ENCODE measurements around the gene FAM149B1.

The FAM149B1 gene

DNA sequence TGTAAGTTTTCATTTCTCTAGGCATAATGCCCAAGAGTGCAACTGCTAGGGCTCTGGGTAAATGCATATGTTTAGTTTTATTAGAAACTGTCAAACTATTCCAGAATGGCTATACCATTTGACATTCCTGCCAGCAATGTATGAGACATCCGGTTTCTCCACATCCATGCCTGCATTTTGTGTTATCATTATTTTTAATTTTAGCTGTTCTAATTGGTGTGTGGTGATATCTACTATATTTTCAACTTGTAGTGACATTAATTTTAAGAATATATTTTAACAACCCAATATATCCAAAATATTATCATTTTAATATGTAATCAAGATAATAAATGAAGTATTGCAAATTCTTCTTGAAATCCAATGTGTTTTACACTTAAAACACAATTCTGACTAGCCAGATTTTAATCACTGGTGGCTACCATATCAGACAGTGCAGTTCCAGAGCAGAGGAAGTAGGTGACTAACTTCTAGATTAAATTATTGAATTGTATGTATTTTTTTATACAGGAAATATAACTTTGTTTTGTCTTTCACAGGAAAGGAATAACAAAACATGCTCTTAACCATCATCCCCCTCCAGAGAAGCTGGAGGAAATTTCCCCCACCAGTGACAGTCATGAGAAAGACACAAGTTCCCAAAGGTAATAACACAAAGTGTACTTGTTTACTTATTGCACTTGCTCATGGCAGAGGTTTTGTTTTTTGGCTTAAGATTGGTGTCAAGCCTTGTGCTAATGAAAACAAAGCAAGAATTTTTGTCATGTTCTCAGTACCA is 6.4 kb downstream of the FAM149B1 start:
- no peak for DNase-seq (ENCODE audit: low read depth in 3 of 3)

DNA sequence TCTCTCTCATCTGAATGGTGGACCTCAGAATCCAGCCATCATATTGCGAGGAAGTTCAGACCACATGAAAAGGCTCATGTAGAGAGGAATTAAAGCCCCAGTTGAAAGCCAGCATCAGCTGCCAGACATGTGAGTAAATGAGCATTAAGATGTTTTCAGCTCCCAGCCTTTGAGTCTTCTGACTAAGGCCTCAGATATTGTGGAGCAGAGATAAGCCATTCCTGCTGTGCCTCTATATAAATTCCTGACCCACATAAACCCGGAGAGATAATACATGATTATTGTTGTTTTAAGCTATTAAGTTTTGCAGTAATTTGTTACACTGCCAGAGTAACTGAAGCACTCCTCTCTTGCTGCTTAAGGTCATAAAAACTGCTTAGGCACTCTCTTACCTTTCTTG is 14.6 kb downstream of the FAM149B1 start:
- DNase-seq (ENCODE audit: low read depth in 3 of 3), result no peak

DNA sequence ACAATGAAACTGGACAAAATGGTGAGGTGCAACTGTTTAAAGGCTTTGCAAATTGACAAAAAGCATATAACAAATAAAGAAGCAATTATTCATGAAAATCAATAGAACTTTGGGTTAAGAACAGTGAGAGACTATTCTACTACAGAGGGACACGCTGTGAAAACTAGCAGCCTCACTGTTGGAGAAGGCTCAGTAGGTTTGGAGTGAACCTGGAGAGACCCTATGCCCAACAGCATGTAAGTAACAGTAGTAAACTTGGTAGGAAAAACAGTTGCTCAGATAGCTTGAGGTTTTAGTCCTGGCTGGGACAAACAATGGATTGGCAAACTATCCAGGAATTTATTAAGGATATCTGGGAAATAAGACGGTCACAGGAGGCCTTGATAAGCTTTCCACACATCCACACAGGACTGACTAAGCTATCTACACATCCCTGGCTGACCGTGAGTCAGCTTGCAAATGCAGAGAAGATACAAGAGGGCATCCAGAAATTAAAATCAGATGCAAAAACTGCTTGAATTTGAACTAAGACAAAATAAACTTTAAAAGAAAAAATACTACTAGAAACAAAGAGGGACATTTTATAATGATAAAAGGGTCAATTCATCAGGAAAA is 15.9 kb downstream of the FAM149B1 start:
- DNase-seq (ENCODE audit: low read depth in 3 of 3), result no peak

DNA sequence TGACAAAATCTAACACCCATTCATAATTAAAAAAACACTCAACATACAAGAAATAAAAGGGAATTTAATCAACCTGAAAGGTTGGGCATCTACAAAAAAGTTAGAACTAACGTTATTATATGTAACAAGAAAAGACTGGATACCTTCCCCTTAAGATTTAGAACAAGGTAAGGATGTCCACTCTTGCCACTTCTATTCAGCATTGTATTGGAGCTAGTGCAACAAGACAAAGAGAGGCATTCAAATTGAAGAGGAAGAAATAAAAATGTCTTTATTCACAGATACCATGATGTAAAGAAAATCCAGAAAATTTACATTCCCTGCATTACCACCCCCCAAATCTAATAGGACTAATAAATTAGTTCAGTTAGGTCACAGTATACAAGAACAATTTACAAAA is 18.3 kb downstream of the FAM149B1 start:
- no peak for DNase-seq (ENCODE audit: low read depth in 3 of 3)

DNA sequence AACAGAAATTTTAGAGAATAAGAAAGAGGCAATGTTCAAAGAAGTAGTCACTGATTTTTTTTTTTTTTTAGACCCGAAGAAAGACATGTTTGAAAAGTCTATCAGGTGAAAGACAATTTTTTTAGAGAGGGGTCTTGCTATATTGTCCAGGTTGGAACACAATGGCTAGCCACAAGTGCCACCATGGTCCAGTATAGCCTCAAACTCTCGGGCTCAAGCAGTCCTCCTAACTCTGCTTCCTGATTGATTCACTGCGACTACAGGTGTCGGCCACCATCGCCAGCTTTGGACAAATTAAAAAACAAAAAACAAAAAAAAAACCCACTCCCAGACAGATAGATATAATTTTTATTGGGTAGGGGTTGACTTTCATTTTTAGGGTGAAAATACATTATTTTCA is 22.3 kb downstream of the FAM149B1 start:
- DNase-seq (ENCODE audit: low read depth in 3 of 3), result no peak

DNA sequence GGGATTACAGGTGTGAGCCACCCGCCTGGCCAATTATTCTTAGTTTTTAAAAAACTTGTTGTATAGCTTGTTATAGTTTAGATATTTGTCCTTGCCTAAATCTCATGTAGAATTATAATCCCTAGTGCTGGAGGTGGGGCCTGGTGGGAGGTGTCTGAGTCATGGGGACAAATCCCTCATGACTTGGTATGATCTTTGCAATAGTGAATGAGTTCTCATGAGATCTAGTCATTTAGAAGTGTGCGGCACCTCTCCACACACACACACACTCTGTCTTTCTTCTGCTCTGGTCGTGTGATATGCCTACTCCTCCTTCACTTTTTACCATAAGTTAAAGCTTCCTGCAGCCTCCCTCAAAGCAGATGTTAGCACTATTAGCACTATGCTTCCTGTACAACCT is 37.2 kb downstream of the FAM149B1 start:
- DNase-seq (ENCODE audit: low read depth in 3 of 3), result no peak

DNA sequence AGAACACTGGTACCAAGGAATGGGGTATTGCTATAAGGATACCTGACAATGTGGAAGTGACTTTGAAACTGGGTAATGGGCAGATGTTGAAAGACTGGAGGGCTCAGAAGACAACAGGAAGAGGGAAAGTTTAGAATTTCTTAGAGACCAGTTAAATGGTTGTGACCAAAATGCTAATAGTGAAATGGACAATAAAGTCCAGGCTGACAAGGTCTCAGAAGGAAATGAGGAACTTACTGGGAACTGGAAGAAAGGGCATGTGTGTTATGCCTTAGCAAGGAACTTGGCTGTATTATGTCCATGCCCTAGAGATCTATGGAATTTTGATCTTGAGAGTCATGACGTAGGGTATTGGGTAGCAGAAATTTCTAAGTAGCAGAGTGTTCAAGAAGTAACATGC is 38.0 kb downstream of the FAM149B1 start:
- no peak for DNase-seq (ENCODE audit: low read depth in 3 of 3)

DNA sequence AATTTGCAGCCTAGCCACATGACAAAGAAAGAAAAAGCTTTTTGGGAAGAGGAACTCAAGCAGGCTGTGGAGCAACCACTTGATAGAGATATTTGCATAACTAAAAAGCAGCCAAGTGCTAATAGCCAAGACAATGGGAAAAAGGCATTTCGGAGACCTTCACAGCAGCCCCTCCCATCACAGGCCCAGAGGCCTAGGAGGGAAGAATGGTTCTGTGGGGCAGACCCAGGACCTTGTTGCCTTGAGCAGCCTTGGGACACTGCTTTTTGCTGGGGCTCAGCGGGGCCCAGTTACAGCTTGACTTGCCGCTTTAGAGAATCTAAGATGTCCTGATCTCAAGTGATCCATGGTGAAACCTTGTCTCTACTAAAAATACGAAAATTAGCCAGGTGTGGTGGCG is 38.5 kb downstream of the FAM149B1 start:
- no peak for DNase-seq (ENCODE audit: low read depth in 3 of 3)

DNA sequence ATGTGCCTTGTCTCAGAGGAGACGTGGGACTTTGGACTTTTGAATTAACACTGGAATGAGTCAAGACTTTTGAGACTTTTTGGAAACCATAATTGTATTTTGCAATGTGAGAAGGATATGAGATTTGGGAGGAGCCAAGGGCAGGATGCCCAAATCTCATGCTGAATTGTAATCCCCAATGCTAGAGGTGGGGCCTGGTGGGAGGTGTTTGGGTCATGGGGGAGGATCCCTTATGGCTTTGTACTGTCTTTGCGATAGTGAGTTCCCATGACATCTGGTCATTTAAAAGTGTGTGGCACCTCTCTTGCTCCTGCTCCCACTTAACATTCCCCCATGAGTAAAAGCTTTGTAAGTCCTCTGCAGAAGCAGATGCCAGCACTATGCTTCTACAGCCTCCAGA is 40.0 kb downstream of the FAM149B1 start:
- no peak for DNase-seq (ENCODE audit: low read depth in 3 of 3)

DNA sequence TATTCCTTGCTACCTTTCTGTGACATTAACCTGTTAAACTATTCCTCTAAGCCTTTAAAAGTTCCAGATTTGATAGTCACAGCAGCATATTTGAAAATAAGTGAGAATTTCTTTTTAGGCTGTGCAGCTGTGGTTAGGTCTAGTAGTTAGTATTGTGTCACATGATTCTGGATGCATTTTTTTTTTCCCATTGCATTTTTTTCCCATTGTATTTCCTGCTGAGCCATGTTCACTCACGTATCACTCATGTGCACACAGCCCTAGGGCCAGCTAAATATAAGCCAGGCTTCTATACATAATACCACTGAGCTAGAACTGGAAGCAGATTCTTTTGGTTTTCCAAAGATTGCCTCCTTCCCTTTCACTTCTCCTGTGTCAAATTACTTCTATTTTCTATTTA is 41.8 kb downstream of the FAM149B1 start:
- no peak for DNase-seq (ENCODE audit: low read depth in 3 of 3)

DNA sequence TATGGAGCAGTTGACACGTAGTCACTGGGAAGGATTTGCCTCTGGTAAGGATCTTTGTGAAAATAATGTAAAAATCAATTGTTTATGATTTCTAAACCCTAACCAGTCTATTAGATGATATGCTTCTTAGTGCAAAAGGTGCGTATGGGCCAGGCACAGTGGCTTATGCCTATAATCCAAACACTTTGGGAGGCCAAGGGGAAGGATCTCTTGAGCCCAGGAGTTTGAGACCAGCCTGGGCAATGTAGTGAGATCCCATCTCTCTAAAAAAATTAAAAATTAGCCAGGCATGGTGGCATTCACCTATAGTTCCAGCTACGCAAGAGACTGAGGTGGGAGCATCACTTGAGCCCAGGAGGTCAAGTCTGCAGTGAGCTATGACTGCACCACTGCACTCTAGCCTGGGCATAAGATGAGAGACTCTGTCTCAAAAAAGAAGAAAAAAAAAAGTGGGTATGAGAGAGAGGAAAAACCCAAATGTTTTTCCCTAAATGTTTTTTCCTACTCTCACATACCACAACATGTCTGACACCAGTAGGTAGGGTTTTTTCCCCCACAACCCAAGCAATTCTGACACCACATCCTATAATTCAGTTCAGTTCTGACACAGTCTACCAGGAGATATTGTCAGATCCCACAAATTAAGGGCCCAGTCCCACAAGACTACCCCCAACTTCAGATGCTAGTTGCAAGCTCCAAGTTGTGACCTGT is 42.6 kb downstream of the FAM149B1 start:
- DNase-seq (ENCODE audit: low read depth in 3 of 3), result no peak

DNA sequence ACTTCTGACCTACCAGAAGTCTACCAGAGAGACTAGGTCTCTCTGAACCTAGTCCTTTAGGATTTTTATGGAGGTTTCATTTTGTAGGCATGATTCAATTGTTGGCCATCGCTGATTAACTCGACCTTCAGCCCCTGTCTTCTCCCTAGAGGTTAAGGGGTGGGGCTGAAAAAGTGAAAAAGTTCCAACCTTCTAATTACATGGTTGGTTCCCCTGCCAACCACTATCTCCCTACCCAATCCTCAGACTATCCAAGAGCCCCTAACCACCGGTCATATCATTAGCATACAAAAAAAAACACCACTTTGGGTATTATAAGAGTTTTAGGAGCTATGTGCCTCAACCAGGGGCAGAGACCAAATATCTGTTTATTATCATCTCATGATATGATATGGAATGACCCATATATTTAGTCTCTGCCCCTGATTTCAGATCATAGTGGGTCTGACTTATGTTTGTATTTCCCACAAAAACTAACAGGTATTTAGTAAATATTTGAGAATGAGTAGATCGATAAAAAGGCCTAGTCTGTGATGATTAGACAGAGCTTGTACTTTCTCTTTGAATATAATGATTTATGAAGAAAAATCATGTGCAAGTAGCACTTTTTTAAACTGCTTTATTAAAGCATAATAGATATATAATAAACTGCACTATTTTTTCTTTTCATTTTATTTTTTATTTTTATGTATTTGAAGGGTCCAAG is 43.3 kb downstream of the FAM149B1 start:
- no peak for DNase-seq (ENCODE audit: low read depth in 3 of 3)

DNA sequence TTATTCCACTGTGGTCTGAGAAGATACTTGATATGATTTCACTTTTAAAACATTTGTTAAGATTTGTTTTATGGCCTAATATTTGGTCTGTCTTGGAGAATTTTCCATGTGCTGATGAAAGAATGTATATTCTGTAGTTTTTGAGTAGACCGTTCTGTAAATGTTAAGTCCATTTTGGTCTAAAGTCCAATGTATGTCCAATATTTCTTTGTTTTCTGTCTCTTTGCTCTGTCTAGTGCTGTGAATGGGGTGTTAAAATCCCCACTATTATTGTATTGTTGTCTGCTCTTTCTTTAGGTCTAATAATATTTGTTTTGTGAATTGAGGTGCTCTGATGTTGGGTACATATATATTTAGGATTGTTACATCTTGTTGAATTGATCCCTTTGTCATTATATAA is 47.8 kb downstream of the FAM149B1 start:
- DNase-seq (ENCODE audit: low read depth in 3 of 3), result no peak

DNA sequence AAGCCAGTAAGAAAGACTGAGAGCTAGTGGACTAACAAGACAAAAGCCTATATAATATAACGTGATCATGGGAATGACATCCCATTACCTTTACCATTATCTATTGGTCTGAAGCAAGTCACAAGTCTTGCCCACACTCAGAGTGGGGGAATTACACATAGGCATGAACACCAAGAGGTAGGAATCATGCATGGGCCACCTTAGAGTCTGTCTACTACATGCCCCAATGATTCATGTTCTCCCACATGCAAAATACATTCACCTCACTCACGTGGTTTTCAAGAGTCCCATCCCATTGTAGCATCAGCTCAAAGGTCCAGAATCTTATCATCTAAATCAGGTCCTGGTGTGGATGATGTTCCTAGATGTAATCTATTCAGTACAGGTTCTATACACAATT is 49.7 kb downstream of the FAM149B1 start:
- no peak for DNase-seq (ENCODE audit: low read depth in 3 of 3)

DNA sequence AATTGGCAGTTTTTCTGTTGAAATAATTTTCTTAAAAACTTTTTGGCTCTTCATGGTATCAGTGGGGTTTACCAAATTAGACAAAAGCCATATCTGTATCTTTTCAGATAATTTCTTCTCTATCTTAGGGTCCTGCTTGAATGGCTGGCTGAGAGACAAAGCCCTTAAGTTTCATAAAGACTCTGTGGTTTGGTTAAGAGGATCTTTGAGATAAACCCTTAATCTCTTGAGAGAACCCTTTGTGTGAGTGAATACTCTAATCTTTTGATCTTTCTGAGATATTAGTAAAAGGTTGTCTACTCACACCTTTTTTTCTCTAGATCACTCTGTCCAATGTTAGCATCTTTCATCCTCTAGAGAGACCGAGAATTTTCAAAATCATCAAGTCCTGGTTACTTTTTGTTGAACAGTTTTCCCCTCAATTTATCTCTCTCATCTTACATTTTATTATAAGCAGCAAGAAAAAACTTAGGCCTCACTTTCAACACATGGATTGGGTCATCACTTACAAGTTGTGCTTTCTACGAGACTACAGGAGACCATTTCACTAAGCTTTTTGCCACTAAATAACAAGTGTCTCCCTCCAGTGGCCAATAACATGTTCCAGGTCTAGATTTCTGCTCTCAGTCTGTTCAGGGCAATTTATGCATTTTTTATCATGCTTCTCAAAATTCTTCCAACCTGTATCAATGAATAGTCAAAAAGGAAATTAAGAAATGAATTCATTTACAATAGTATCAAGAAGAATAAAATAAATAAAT is 50.7 kb downstream of the FAM149B1 start:
- DNase-seq (ENCODE audit: low read depth in 3 of 3), result no peak

DNA sequence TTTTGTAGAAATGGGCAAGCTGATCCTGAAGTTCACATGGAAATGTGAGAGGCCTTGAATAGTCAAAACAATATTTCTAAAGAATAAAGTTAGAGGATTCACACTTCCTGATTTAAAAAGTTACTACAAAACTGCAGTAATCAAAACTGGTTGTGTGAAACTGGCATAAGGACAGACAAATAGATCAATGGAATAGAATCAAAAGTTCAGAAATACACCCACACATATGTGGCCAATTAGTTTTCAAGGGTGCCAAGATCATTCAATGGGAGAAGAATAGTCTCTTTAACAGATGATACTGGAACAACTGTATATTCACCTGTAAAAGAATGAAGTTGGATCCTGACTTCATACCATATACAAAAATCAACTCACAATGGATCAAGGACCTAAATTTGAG is 51.5 kb downstream of the FAM149B1 start:
- no peak for DNase-seq (ENCODE audit: low read depth in 3 of 3)

DNA sequence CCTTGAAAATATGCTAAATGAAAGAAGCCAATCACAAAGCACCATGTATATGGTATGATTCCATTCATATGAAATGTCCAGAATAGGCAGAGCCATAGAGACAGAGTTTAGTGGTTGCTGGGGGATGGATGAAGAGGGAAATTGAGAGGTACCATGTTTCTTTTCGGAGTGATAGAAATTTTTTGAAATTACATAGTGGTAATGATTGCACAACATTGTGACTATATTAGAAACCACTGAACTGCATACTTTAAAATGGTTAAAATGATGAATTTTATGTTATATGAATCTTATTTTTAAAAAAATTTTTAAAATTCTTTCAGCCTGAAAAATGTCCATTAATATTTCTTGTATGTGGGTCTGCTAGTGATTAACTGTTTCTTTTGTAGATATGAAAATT is 53.1 kb downstream of the FAM149B1 start:
- no peak for DNase-seq (ENCODE audit: low read depth in 3 of 3)

DNA sequence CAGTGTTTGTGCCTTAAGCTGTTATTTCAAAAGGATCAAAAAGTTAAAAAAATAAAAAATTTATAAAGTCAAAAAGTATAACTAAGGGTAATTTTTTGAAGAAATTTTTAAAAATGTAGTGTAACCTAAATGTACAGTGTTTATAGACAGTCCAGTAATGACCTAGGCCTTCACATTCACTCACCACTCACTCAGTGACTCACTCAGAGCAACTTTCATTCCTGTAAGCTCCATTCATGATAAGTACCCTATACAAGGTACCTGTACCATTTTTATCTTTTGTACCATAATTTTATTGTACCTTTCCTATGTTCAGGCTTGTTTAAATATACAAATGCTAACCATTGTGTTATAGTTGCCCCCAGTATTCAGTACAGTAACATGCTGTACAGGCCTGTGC is 57.6 kb downstream of the FAM149B1 start:
- DNase-seq (ENCODE audit: low read depth in 3 of 3), result no peak

DNA sequence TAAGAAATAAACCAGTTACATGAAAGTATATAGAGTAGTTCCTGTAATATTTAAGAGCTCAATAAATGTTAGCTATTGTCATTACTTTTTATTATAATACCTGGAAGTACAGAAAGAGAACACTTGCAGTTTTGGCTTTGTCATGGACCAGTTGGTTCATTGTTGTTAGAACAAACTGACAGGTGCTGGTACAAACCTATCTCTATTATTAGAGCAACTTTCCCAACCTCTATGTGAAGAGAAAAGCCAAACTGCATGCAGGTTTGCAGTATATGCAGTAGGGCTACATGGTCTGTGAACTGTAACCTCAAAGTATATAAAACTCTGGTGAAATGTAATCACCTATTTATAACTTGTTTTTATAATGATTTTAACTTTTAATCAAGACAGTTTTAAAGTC is 58.7 kb downstream of the FAM149B1 start:
- no peak for DNase-seq (ENCODE audit: low read depth in 3 of 3)

DNA sequence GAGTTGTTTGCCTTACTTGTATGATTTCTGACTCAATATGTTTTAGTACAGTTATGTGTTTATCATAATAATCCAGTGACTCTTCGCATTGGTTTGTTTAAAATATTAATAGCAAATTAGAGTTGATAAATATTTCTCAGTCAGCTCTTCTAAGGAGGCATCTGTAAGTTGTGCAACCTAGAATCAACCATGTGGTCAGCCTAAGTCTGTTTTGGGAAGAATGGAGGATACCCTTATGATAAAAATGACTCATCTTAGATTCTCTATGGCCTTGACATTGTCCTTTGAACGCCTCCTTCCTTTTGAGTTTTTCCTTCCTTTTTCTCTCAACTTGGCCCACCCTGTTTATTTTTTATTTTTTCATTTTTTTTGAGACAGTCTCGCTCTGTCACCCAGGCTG is 60.3 kb downstream of the FAM149B1 start:
- no peak for DNase-seq (ENCODE audit: low read depth in 3 of 3)

DNA sequence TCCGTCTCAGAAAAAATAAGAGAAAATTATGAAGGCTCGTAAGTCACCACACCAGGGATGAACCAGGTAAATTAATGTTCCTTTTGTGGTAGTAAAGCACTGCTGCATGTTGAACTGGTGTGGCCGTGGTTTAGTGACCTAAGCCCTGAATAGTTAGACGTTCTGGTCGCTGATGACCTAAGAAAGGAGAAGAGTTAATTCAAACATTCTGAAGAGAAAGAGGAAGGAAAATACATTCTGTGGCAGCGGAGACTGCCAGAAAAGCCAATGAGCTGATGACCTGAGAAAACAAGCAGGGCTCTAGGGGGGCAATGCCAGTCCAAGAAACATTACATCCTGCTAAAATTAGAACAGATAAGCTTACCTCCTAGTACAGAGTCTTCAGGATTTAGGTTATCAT is 61.6 kb downstream of the FAM149B1 start:
- DNase-seq (ENCODE audit: low read depth in 3 of 3), result no peak

DNA sequence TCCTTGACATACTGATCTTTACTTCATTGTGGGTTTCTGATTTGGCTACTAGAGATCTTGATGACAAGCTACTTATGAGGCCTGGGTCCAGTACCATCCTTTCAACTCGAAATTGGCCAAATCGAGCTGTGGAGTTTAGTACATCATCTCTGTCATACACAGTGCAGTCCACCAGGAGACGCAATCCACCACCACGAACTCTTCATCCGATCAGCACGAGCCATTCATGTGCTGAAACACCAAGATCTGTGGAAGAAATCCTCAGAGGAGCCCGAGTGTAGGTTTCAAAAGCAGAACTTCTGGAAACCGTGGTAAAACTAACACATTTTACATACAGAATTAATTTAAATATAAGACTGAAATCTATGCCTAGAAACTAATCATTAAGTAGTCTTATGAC is 65.0 kb downstream of the FAM149B1 start:
- DNase-seq (ENCODE audit: low read depth in 3 of 3), result no peak

All from stimulated activated CD4-positive, alpha-beta T cell treated with anti-CD3 and anti-CD28 coated beads, TNF-alpha, amount 100 ng/mL, for 48 hours (primary cell).